ENCODE measurements around the gene NOS1AP.
"Not testable (repeated sequence)": the region's sequence is repeated elsewhere in the genome, so short reads cannot be mapped to it uniquely, and the experiment has no call there.

NOS1AP gene

GRCh38 chr1:162416215-162416614, 346.7 kb downstream of the NOS1AP start:
- DNase-seq (ENCODE audit: low read depth) = no peak

GRCh38 chr1:162416909-162417308, 347.4 kb downstream of the NOS1AP start:
- DNase-seq (ENCODE audit: low read depth) = no peak

DNA sequence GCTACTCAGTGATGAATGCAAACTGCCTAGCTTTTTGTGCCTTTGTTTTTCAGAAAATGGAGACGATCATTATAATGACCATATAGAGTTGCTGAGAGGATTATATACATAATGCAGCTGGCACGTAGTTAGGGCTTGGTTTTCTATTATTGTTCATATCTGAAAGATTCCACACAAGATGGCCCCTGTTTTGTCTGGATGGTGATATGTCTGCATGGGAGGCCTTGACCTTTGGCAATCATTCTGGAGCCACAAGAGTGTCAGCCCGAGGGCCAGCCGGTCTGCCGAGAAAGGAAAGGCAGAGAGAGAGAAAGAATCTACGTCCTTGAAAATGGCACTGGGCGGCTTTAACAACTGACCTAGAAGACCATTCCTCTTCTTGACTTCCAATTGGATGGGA, 348.2 kb downstream of the NOS1AP start:
- DNase-seq (ENCODE audit: low read depth) = no peak

- not testable (repeated sequence) for DNase-seq (ENCODE audit: low read depth)
Measured at GRCh38 chr1:162418584-162418983, 349.1 kb downstream of the NOS1AP start.

DNA sequence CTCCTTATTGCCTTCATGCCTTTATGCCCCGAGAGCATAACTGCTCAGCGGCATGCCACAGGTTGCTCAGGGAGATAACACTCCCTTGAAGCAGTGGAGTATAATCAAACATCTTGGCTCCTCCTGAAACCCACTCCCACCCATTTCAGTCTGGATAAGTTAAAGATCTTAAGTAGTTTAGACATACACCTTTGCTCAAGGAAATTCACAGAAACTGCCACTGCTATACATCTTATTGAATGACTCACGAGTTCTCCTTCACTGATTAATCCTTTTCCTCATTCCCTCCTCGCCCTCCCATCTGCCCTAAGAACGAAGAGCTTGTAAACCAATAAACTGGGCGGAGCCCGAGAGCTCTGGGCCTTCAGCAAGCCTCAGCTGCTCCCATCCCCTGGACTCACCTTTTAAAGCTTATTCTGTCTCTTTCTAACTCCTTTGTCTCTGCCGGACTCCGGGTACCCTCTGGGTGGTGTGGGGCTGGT, 350.0 kb downstream of the NOS1AP start:
- DNase-seq (ENCODE audit: low read depth) = not testable (repeated sequence)
